Astrocyte of the spinal cord (primary cell): ENCODE measurements around the gene TNFRSF1A.

Source experiments
- DNase-seq: peaks from one replicate; pipeline ENCODE4 v3.0.0; 2011; ENCODE audit warnings: low read depth, low spot score
- H3K4me3 ChIP-seq: 2 replicates; pipeline ENCODE4 v1.5.1; 2011; ENCODE audit warnings: low read depth, mild to moderate bottlenecking, low read length, moderate library complexity
- CTCF ChIP-seq: IDR thresholded peaks from 2 replicates; pipeline ENCODE4 v1.5.1; 2012; ENCODE audit warnings: low read depth, mild to moderate bottlenecking, low read length, inconsistent platforms
- in situ Hi-C: cut with HindIII; loops from 2 replicates; pipeline ENCODE4 v1.10.0; 2017; ENCODE audit warnings: low sequenced_read_pairs

The TNFRSF1A gene

GRCh38 chr12:6317693-6318439 is 24.0 kb downstream of the TNFRSF1A start:
- in situ Hi-C loops = loop anchor here (25.0 kb wide), 1 partner anchor 144 kb away; the partner anchor contains the start of genes TAPBPL and VAMP1
- no peak for DNase-seq
- no peak for TF ChIP-seq CTCF
- H3K4me3 ChIP-seq = no peak overlapping the region

- H3K4me3 ChIP-seq = no peak overlapping the region
- no peak for DNase-seq
- TF ChIP-seq CTCF = no peak
- in situ Hi-C loops = loop anchor here (25.0 kb wide), 1 partner anchor 145 kb away; the partner anchor contains the start of genes TAPBPL and VAMP1
Observed at GRCh38 chr12:6316921-6317692, 24.8 kb downstream of the TNFRSF1A start.

- DNase-seq = no peak
- no peak overlapping the region for H3K4me3 ChIP-seq
- no peak for TF ChIP-seq CTCF
- in situ Hi-C loops = loop anchor here (25.0 kb wide), 1 partner anchor 146 kb away; the partner anchor contains the start of genes TAPBPL and VAMP1
Observed at GRCh38 chr12:6315704-6316597, 25.9 kb downstream of the TNFRSF1A start.

- H3K4me3 ChIP-seq = no peak overlapping the region
- no peak for TF ChIP-seq CTCF
- DNase-seq = no peak
- in situ Hi-C loops = loop anchor here (25.0 kb wide), 1 partner anchor 147 kb away; the partner anchor contains the start of genes TAPBPL and VAMP1
Observed at GRCh38 chr12:6315184-6315583, 26.7 kb downstream of the TNFRSF1A start.

- in situ Hi-C loops = loop anchor here (25.0 kb wide), 1 partner anchor 148 kb away; the partner anchor contains the start of genes TAPBPL and VAMP1
- H3K4me3 ChIP-seq = no peak overlapping the region
- TF ChIP-seq CTCF = no peak
Observed at GRCh38 chr12:6314776-6315175, 27.1 kb downstream of the TNFRSF1A start.

GRCh38 chr12:6313326-6313940 is 28.4 kb downstream of the TNFRSF1A start:
- in situ Hi-C loops = loop anchor here (25.0 kb wide), 1 partner anchor 149 kb away; the partner anchor contains the start of genes TAPBPL and VAMP1
- H3K4me3 ChIP-seq = no peak overlapping the region
- no peak for TF ChIP-seq CTCF
- DNase-seq = no peak

More at GRCh38 chr12:6314776-6315175, 27.1 kb downstream of the TNFRSF1A start:
- DNase-seq = no peak
